ENCODE data around the gene LITAFD. TPM values are rescaled to one million over a fixed set of nuclear protein-coding genes. Genes with fewer than 3 reads are reported as not detected.

LITAFD gene
- polyA plus RNA-seq, 1 donor from 2014 or later, result not detected

- TF ChIP-seq POLR2AphosphoS5 (IDR thresholded peaks at IDR 0.05) (no peak), REST (IDR thresholded peaks at IDR 0.05; ENCODE audit: borderline replicate concordance) (no peak), SMC3 (conservative IDR thresholded peaks at IDR 0.05; ENCODE audit: poor library complexity) (no peak), EZH2 (IDR thresholded peaks at IDR 0.05; ENCODE audit: borderline replicate concordance, insufficient read depth, low read length, poor library complexity, severe bottlenecking) (no peak), TAF1 (IDR thresholded peaks at IDR 0.05; ENCODE audit: low read depth) (no peak), EP300 (conservative IDR thresholded peaks at IDR 0.05; ENCODE audit: poor library complexity, severe bottlenecking) (no peak), CTCF (IDR thresholded peaks at IDR 0.05; ENCODE audit: poor library complexity, severe bottlenecking) (no peak), MXI1 (conservative IDR thresholded peaks at IDR 0.05; ENCODE audit: poor library complexity, severe bottlenecking) (no peak), RAD21 (conservative IDR thresholded peaks at IDR 0.05) (no peak)
- Histone ChIP-seq H3K9me3 (ENCODE audit: low read length) (no peaks in the 10 kb centered on the region), H3K9ac (ENCODE audit: low read length) (no peak overlapping the region), H3K9me2 (ENCODE audit: insufficient read depth, low read length) (no peaks in the 10 kb centered on the region), H3K79me2 (replicated peaks; ENCODE audit: insufficient read depth, low read length) (no peaks in the 10 kb centered on the region), H3F3A (ENCODE audit: insufficient read depth, low read length, poor library complexity, severe bottlenecking) (no peaks in the 10 kb centered on the region), H2AFZ (ENCODE audit: low read depth, low read length) (no peak overlapping the region), H3K36me3 (ENCODE audit: insufficient read depth, low read length) (peaks cover 11% of the 10 kb centered on the region), H4K20me1 (ENCODE audit: insufficient read depth) (no peaks in the 10 kb centered on the region), H3K27me3 (ENCODE audit: insufficient read depth, low read depth, low read length) (no peaks in the 10 kb centered on the region), H3K4me2 (ENCODE audit: low read length) (no peak overlapping the region), H3K27ac (ENCODE audit: low read length) (no peak overlapping the region), H3K4me3 (ENCODE audit: low read length) (no peak overlapping the region)
Measured at GRCh38 chr16:8910811-8911210, 28.7 kb downstream of the LITAFD start.

GRCh38 chr16:8912793-8913192 is 30.6 kb downstream of the LITAFD start:
- Histone ChIP-seq H3K36me3 (ENCODE audit: insufficient read depth, low read length) (peaks cover 11% of the 10 kb centered on the region), H2AFZ (ENCODE audit: low read depth, low read length) (no peak overlapping the region), H3K27ac (ENCODE audit: low read length) (no peak overlapping the region)

More at GRCh38 chr16:8912793-8913192, 30.6 kb downstream of the LITAFD start:
- Histone ChIP-seq H3K27me3 (ENCODE audit: insufficient read depth, low read depth, low read length) (no peaks in the 10 kb centered on the region), H3K9me2 (ENCODE audit: insufficient read depth, low read length) (no peaks in the 10 kb centered on the region), H3F3A (ENCODE audit: insufficient read depth, low read length, poor library complexity, severe bottlenecking) (no peaks in the 10 kb centered on the region), H3K4me2 (ENCODE audit: low read length) (no peak overlapping the region), H3K9me3 (ENCODE audit: low read length) (no peaks in the 10 kb centered on the region), H3K9ac (ENCODE audit: low read length) (no peak overlapping the region), H3K4me3 (ENCODE audit: low read length) (no peak overlapping the region), H3K79me2 (replicated peaks; ENCODE audit: insufficient read depth, low read length) (no peaks in the 10 kb centered on the region), H4K20me1 (ENCODE audit: insufficient read depth) (no peaks in the 10 kb centered on the region)
- TF ChIP-seq TAF1 (IDR thresholded peaks at IDR 0.05; ENCODE audit: low read depth) (no peak), RAD21 (conservative IDR thresholded peaks at IDR 0.05) (no peak), CTCF (IDR thresholded peaks at IDR 0.05; ENCODE audit: poor library complexity, severe bottlenecking) (no peak), EZH2 (IDR thresholded peaks at IDR 0.05; ENCODE audit: borderline replicate concordance, insufficient read depth, low read length, poor library complexity, severe bottlenecking) (no peak), REST (IDR thresholded peaks at IDR 0.05; ENCODE audit: borderline replicate concordance) (no peak), MXI1 (conservative IDR thresholded peaks at IDR 0.05; ENCODE audit: poor library complexity, severe bottlenecking) (no peak), EP300 (conservative IDR thresholded peaks at IDR 0.05; ENCODE audit: poor library complexity, severe bottlenecking) (no peak), SMC3 (conservative IDR thresholded peaks at IDR 0.05; ENCODE audit: poor library complexity) (no peak), POLR2AphosphoS5 (IDR thresholded peaks at IDR 0.05) (no peak)
